GM12878 (cell line): ENCODE measurements around the gene PIK3R5.

Source experiments
- CHD1 ChIP-seq: IDR thresholded peaks from 2 replicates; pipeline ENCODE4 v1.6.1; 2012; ENCODE audit warnings: low read depth, low read length, improper control_type of control experiment
- CHD4 ChIP-seq: fragments of 200-600 bp; sonication (generic); IDR thresholded peaks from 2 replicates; pipeline ENCODE4 v1.6.1; 2016; ENCODE audit warnings: mild to moderate bottlenecking
- CTCF ChIP-seq, 3 experiments: IDR thresholded peaks in 2 of 3; conservative IDR thresholded peaks in 1 of 3; 2 replicates each; pipeline ENCODE4 v1.5.1; 2011; ENCODE audit warnings: low read depth in 3 of 3, low read length in 3 of 3, mild to moderate bottlenecking in 3 of 3, control low read depth in 2 of 3, moderate library complexity in 2 of 3, inconsistent platforms in 1 of 3, mixed read lengths in 1 of 3; ENCODE audit not compliant: control insufficient read depth in 2 of 3, insufficient read depth in 1 of 3; ENCODE audit errors: extremely low read depth in 1 of 3
- EP300 ChIP-seq, 2 experiments: fragments of 150-350 bp in 1 of 2; IDR thresholded peaks; 2 replicates each; pipeline ENCODE4 v1.6.1; 2011 to 2012; ENCODE audit warnings: low read depth in 2 of 2, low read length in 2 of 2, borderline replicate concordance in 1 of 2, improper control_type of control experiment in 1 of 2, inconsistent platforms in 1 of 2; ENCODE audit not compliant: control insufficient read depth in 1 of 2
- KDM1A ChIP-seq: fragments of 200-600 bp; sonication (generic); IDR thresholded peaks from 2 replicates; pipeline ENCODE4 v1.6.1; 2016; ENCODE audit warnings: borderline replicate concordance
- MXI1 ChIP-seq: fragments of 150-350 bp; IDR thresholded peaks from 2 replicates; pipeline ENCODE4 v1.6.1; 2011; ENCODE audit warnings: low read depth, mild to moderate bottlenecking, inconsistent platforms, low read length, improper control_type of control experiment
- RELB ChIP-seq: fragments of 450-650 bp; IDR thresholded peaks from 2 replicates; pipeline ENCODE4 v1.6.1; 2017; ENCODE audit warnings: low read depth, mild to moderate bottlenecking, moderate library complexity
- ZBTB11 ChIP-seq: fragments of 450-650 bp; formaldehyde crosslinking; IDR thresholded peaks from 2 replicates; pipeline ENCODE4 v1.5.0; 2022; ENCODE audit warnings: mild to moderate bottlenecking, missing genetic modification characterization
- TF ChIP-seq, protein P1 (sequence below): fragments of 450-650 bp; IDR thresholded peaks from 2 replicates; pipeline ENCODE4 v1.6.1; 2017; ENCODE audit warnings: antibody characterized with exemption, mild to moderate bottlenecking, moderate library complexity
- TF ChIP-seq, protein P2 (sequence below): fragments of 450-650 bp; IDR thresholded peaks from 2 replicates; pipeline ENCODE4 v1.6.1; 2017; ENCODE audit warnings: mild to moderate bottlenecking, moderate library complexity

- no peak for TF ChIP-seq RELB
- TF ChIP-seq CTCF (IDR thresholded peaks at IDR 0.05 in 2 of 3, conservative IDR thresholded peaks at IDR 0.05 in 1 of 3; ENCODE audit: control insufficient read depth in 2 of 3, extremely low read depth in 1 of 3, insufficient read depth in 1 of 3, low read depth in 3 of 3, low read length in 3 of 3) = no peak
- TF ChIP-seq, protein P1, sequence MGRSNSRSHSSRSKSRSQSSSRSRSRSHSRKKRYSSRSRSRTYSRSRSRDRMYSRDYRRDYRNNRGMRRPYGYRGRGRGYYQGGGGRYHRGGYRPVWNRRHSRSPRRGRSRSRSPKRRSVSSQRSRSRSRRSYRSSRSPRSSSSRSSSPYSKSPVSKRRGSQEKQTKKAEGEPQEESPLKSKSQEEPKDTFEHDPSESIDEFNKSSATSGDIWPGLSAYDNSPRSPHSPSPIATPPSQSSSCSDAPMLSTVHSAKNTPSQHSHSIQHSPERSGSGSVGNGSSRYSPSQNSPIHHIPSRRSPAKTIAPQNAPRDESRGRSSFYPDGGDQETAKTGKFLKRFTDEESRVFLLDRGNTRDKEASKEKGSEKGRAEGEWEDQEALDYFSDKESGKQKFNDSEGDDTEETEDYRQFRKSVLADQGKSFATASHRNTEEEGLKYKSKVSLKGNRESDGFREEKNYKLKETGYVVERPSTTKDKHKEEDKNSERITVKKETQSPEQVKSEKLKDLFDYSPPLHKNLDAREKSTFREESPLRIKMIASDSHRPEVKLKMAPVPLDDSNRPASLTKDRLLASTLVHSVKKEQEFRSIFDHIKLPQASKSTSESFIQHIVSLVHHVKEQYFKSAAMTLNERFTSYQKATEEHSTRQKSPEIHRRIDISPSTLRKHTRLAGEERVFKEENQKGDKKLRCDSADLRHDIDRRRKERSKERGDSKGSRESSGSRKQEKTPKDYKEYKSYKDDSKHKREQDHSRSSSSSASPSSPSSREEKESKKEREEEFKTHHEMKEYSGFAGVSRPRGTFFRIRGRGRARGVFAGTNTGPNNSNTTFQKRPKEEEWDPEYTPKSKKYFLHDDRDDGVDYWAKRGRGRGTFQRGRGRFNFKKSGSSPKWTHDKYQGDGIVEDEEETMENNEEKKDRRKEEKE = no peak
- TF ChIP-seq, protein P2, sequence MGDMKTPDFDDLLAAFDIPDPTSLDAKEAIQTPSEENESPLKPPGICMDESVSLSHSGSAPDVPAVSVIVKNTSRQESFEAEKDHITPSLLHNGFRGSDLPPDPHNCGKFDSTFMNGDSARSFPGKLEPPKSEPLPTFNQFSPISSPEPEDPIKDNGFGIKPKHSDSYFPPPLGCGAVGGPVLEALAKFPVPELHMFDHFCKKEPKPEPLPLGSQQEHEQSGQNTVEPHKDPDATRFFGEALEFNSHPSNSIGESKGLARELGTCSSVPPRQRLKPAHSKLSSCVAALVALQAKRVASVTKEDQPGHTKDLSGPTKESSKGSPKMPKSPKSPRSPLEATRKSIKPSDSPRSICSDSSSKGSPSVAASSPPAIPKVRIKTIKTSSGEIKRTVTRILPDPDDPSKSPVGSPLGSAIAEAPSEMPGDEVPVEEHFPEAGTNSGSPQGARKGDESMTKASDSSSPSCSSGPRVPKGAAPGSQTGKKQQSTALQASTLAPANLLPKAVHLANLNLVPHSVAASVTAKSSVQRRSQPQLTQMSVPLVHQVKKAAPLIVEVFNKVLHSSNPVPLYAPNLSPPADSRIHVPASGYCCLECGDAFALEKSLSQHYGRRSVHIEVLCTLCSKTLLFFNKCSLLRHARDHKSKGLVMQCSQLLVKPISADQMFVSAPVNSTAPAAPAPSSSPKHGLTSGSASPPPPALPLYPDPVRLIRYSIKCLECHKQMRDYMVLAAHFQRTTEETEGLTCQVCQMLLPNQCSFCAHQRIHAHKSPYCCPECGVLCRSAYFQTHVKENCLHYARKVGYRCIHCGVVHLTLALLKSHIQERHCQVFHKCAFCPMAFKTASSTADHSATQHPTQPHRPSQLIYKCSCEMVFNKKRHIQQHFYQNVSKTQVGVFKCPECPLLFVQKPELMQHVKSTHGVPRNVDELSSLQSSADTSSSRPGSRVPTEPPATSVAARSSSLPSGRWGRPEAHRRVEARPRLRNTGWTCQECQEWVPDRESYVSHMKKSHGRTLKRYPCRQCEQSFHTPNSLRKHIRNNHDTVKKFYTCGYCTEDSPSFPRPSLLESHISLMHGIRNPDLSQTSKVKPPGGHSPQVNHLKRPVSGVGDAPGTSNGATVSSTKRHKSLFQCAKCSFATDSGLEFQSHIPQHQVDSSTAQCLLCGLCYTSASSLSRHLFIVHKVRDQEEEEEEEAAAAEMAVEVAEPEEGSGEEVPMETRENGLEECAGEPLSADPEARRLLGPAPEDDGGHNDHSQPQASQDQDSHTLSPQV = no peak
- TF ChIP-seq EP300 (IDR thresholded peaks at IDR 0.05; ENCODE audit: borderline replicate concordance in 1 of 2, control insufficient read depth in 1 of 2, low read depth in 2 of 2, low read length in 2 of 2) = no peak
- no peak for TF ChIP-seq MXI1
- no peak for TF ChIP-seq KDM1A
- no peak for TF ChIP-seq CHD4
- TF ChIP-seq ZBTB11 = no peak
- TF ChIP-seq CHD1 = no peak
These were observed 3.7 kb downstream of the PIK3R5 start for GRCh38 chr17:8961829-8962228.
